GM21825 (cell line): ENCODE data around the gene LRG1.

Experiments used
- ATAC-seq: cut with Tn5 transposase; IDR thresholded peaks from one replicate; pipeline ENCODE4 v1.9.1; 2021; ENCODE audit warnings: mild to moderate bottlenecking, moderate library complexity; ENCODE audit not compliant: unreplicated experiment

The LRG1 gene

DNA sequence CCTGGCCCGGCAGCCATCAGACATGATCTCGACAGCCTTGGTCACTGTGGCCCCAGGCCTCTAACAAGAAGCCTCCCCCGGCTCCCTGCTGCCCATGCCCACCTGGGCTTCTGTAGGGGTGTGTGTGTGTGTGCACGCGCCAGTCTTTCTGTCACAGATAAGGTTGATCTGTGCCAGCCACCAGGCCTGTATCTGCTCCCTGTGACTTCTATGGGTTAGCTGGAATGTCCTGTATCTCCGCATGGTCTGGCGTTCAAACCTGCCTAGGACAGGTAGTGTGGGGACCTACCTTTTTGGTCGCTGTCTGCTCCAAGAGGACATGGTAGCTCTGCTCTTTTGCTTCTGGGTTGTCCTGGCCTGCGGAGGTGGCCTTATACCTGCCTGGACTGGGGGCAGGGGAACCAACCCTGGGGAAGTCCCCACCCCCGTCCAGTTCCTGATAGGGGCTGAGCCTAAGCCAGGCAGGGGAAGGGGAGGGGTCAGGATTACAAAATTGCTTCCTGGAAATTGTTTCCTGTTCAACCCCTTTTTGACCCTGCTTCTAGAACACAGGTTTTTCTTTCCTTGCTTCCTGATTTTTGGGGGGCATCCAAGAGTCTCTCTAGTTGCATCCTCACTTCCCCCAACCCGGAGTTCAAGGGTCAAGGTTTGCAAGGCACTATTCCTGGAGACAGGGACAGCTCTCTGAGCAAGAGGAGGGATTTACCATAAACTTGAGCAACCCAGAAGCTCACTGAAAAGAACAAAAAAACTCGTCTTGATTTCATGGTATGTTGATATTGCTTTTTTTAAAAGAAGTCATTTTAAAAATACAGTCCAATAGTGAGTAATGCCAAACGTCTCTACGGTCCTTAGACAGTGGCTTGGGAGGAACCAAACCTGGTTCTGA is at the start of gene LRG1:
Gene LRG1, minus strand, starts transcription at position 344 of the 889 bp plus-strand sequence. Its CDS starts 23 bp downstream, at position 321.
- no peak for ATAC-seq

- no peak for ATAC-seq
Observed at GRCh38 chr19:4588291-4588761, 48.5 kb upstream of the LRG1 start.

GRCh38 chr19:4587527-4587926 is 47.7 kb upstream of the LRG1 start:
- ATAC-seq, result no peak

- ATAC-seq, result no peak
Observed at GRCh38 chr19:4586691-4587090, 46.9 kb upstream of the LRG1 start.

DNA sequence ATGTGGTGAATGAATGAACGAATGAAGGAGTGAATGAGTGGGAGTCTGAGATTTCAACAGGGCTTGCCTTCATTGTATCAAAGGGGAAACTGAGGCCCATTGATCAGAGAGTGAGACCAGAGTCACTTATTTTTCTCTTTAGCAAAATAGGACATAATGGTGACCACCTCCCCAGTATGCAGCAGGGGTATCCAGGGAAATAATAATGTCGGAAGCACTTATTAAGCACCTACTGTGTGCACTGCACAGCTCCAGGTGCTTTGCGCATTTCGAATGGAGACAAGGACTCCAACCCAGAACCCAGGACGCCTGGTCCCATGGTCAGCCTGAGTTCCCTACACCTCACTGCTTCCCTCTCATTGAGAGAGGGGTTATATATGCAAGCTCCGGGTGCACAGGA is 46.4 kb upstream of the LRG1 start:
- no peak for ATAC-seq

DNA sequence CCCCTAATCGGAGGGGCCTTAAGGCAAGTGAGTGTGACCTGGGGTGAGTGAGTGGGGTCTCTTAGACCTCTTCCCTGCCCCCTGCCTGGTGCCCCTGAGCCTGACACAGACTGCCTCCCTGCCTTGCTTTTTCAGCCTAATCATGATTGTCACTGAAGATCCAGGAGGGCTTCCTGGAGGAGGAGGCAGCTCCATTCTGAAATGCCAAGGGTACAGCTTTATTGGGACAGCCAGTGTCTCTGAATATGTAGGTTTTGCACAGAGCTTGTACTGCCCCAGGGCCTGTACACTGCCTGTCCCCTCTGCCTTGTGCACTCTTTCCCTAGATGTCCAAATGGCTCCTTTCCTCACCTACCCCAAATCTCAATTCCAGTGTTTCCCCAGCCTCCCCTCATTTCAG is 45.7 kb upstream of the LRG1 start:
- ATAC-seq, result no peak

DNA sequence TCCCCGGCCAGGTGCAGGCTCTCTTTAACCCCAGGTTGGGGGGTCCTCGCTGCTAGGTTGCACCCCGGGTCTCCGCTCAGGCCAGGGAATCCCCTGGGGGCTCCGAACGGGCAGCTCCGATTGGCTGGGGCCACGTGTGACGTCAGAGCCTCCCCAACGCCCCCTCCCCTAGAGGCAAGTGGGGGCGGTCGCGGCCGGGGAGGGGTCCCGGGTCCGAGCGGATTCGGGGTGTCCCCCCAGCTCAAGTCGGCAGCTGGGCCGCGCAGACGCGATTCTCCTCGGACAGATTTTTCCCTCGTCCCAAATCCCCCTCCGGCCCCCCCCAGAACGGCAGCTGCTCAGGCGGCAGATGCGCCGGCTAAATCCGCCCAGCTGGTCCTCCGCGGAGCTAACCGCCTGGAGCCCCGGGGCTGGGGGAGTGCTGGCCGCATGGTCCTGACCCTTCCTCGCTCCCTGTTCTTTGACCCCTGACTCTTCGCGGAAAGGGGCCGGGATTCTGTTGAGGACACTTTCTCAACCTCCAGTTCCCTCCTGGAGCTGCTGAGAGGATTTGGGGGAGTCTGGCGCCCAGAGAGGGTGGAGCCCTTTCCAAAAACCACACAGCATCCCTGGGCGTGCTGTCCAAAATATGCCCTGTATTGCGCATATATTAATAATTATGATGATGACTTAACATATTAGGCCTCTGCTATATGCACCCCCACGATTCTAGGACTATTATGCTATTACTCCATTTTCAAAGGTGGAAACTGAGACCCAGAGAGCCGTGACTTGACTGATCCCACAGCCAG is 45.0 kb upstream of the LRG1 start:
- no peak for ATAC-seq

- ATAC-seq, result no peak
Observed at GRCh38 chr19:4583961-4584669, 44.3 kb upstream of the LRG1 start.

DNA sequence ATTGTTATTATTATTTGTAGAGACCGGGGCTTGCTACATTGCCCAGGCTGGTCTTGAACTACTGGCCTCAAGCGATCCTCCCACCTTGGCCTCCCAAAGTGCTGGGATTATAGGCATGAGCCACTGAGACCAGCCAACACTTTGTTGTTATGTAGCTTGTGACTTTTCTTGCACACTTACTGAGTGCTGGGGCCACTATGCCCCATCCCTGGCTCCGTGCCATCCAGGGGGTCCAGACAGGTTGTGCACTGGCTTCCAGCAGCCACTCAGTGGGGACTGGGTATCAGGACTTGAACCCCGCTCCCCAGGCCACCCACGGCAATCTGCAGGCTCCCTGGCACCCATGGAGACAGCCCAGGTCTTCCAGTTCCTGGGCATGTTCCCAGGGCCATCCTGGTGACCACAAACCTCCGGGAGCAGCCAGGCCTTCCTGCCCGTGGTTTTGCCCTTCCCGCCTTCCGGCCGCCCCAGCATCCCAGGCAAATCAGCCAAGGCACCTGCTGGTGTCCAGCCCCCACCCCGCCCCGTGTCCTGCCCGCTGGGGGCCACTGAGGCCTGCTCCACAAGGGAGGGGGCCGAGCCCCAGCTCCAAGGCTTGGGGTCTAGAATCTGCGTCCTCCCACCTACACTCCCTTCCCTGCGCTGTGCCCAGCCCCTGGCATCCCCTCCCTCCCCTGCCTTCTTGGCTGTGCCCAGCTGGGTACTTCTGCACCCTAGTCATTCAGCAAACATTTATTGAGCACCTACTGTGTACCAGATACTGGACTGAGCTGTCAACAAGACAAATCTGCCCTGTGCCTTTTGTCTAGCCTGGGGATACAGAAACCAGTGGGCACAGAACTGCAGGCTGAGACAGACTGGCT is 43.4 kb upstream of the LRG1 start:
- ATAC-seq, result no peak

GRCh38 chr19:4581666-4582553 is 42.1 kb upstream of the LRG1 start:
- ATAC-seq, result no peak

GRCh38 chr19:4580961-4581665 is 41.3 kb upstream of the LRG1 start:
- no peak for ATAC-seq

DNA sequence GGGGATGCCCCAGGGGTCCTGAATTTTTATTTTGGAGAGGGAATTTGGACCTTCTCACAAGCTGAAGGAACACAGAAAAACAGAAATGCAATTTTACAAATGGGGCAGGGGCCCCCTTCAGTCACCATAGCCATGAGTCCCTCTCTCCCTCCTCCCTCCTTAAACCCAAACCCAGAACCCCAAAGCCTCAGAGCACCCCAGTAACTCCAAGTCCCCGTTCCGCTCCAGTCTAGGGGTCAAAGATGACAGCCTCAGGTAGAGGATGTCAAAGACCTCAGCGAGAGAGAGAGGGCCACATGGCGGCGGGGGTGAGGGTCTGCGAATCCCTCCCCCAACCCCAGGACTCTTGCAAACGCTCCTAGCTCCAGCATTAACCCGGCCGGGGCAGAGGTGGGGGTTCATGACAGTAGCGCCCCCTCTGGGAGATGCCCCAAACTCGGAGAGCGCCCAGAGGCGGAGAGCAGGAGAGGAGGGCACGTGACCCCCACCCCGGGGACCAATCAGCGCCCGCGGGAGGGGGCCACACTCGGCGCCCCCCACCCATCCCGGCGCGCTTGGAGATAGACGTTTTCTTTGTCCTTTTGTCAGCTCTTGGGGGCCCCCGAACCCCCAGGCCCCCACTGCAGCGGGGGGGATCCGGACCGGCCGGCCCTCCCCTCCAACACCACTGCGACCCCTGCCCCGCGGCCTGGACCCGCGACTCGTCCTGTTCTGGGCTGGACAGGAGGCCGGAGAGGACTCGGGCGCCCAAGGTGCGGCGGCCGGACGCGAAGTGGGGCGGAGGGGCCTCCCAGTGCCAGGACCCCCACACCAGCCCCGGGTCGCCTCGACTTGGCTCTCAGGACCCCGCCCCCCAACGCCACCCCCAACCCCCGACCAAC is 40.4 kb upstream of the LRG1 start:
- ATAC-seq, result no peak

GRCh38 chr19:4579389-4579788 is 39.6 kb upstream of the LRG1 start:
- ATAC-seq, result no peak

DNA sequence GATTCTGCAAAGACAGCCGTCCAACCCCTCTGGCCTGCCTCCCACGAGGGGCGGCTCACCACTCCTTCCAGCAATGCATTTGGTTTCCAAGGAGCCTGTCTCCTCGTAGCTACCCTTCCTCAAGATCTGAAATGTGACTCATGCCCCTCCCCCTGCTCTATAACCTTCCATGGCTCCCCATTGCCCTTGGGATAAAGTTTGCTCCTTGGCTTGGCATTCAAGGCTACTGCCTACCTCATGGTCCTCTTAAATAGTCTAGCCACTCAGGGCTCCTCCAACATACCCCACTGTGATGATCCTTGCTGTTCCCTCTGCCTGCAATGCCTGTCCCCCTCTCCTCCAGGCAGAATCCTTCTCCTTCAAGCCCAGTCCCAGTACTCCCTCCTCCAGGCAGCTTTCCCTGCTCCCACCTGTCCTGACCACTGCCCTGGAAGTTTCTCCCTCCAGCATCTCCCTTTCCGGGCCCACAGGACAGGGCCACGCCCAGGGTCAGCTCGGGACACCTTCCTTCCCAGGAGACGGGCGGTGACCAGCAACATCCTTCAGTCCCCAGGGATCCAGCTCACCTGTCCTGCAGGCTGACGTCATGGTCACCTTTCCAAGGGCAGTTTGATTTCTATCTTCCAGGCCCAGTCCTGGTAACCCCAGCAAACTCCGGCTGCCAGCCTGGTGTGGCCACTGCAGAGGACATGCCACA is 38.9 kb upstream of the LRG1 start:
- no peak for ATAC-seq

DNA sequence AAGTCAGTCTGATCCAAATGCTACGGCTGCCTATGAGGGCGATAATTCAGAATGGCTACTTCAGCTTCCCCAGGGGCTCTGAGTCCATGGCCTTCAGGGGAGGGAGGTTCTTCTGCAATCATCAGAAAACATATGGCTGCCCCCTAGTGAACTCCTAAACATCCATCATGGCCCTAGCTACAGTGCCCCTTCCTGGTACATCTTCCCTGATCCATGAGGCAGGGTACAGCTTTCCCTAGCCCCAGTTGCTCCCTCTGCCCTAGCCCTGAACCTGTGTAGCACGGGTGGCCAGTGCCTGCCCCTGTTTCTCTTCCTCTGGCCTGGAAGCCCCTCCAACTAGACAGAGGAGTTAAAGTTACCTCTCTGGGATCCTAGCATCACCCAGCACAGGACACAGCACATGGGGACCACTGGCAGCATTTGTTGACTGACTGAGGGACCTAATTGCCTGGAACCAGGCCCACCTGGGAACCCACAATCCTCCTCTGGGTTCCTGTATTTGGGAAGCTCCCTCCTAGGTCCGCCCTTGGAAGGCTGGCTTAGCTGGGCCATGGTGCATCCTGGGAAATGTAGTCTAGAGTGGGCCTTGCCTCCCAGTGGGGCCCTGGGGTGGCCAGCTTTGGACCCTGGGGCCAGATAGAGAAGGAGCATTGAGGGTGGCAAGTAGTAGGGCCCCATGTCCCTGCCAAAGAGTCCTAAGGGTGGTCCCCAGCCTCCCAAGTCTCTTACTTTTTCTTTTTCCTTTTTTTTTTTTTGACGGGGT is 37.4 kb upstream of the LRG1 start:
- no peak for ATAC-seq
